ENCODE measurements around the gene MYL9. TPM values are rescaled to one million over a fixed set of nuclear protein-coding genes. Genes with fewer than 3 reads are reported as not detected.

Gene MYL9
- total and polyA plus RNA-seq, 7 donors = 23.1 to 86.6 (median 42.5) TPM

GRCh38 chr20:36584018-36584481 lies 42.7 kb downstream of the MYL9 start:
- no peak for TF ChIP-seq CTCF (IDR thresholded peaks at IDR 0.05)
- H3K27ac ChIP-seq = no peak overlapping the region
- DNase-seq (no peak), ATAC-seq (no peak)
- H3K9me3 ChIP-seq = no peaks in the 10 kb centered on the region
- H3K4me1 ChIP-seq = no peaks in the 10 kb centered on the region
- H3K27me3 ChIP-seq (ENCODE audit: insufficient read depth in 3 of 3, low read length in 2 of 3) = no peaks in the 10 kb centered on the region
- H3K36me3 ChIP-seq (ENCODE audit: insufficient read depth in 1 of 2, low read depth in 1 of 2) = peaks cover 0 to 7% of the 10 kb centered on the region in 2 donors
- 73 to 80% (median 79%) methylated on average over 2 of the region's 2 CpGs for WGBS, 3 donors
- intact Hi-C loops (cut with DNase I) = no loop called here
- no peak overlapping the region for H3K4me3 ChIP-seq

DNA sequence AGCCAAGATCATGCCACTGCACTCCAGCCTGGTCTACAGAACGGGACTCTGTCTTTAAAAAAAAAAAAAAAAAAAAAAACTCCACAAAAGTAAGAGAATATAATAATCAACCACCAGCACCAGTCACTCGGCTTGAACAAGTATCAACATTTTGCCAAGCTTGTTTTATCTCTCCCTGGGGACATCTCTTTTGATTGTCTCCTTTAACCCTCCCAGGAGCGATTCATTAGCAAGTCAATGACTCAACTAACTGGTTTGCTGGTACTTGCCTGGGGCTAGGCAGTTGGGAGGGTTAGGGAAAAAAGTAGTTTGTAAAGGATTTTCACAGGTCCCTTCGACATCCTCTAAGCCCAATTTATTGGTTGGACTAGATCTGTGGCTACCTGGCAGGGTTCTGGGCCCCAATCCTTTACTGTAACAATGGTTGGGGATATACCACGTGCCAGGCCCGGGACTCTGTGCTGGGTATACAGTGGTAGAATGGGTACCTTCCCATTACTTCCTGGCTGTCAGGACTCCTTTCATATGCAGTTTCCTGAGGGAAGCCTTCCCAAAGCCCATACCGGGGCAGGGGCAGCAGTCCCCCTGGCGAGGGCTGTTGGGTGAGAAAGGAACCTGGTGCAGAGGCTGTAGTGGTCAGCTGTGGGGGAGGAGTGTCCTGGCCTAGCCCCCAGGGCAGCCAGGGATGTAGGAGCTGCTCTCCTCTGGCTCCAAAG lies 44.2 kb downstream of the MYL9 start:
- DNase-seq = no peak
- Histone ChIP-seq H3K36me3 (ENCODE audit: insufficient read depth in 1 of 2, low read depth in 1 of 2) (peaks cover 0 to 7% of the 10 kb centered on the region in 2 donors), H3K4me3 (no peak overlapping the region), H3K9me3 (no peaks in the 10 kb centered on the region), H3K27me3 (ENCODE audit: insufficient read depth in 3 of 3, low read length in 2 of 3) (no peaks in the 10 kb centered on the region), H3K4me1 (no peaks in the 10 kb centered on the region), H3K27ac (no peak overlapping the region)
- no peak for ATAC-seq
- intact Hi-C loops (cut with DNase I) = no loop called here
- WGBS, 3 donors = 63 to 70% (median 70%) methylated on average over 8 of the region's 8 CpGs
- no peak for TF ChIP-seq CTCF (IDR thresholded peaks at IDR 0.05)

- intact Hi-C loops (cut with DNase I) = no loop called here
- no peak for DNase-seq
- TF ChIP-seq CTCF (IDR thresholded peaks at IDR 0.05) = no peak
- Histone ChIP-seq H3K27ac (no peak overlapping the region), H3K4me1 (no peaks in the 10 kb centered on the region), H3K27me3 (ENCODE audit: insufficient read depth in 3 of 3, low read length in 2 of 3) (no peaks in the 10 kb centered on the region), H3K9me3 (no peaks in the 10 kb centered on the region), H3K4me3 (no peak overlapping the region), H3K36me3 (ENCODE audit: insufficient read depth in 1 of 2, low read depth in 1 of 2) (peaks cover 0 to 5% of the 10 kb centered on the region in 2 donors)
- ATAC-seq = no peak
- WGBS, 3 donors = 62 to 76% (median 67%) methylated on average over 3 of the region's 3 CpGs
Observed at GRCh38 chr20:36587388-36588070, 46.2 kb downstream of the MYL9 start.

DNA sequence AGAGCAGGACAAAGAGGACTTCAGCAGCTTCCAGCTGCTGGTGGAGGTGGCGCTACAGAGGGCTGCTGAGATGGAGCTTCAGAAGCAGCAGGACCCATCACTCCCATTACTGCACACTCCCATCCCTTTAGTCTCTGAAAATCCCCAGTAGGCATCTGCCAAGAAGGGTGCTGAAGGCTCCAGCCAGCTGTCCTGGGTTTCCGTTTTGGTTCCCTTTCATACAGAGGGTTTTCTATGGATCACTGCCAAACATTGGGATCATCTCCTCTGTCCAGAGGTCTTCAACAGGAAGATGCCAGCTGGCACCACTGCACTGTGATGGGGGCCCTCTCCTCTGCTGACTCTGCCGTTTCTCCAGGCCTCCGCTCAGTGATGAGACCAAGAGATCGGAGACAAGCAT lies 50.0 kb downstream of the MYL9 start:
- no peak for DNase-seq
- Histone ChIP-seq H3K36me3 (ENCODE audit: insufficient read depth in 1 of 2, low read depth in 1 of 2) (no peaks in the 10 kb centered on the region), H3K4me1 (no peaks in the 10 kb centered on the region), H3K27ac (no peak overlapping the region), H3K27me3 (ENCODE audit: insufficient read depth in 3 of 3, low read length in 2 of 3) (no peaks in the 10 kb centered on the region), H3K4me3 (no peak overlapping the region), H3K9me3 (no peaks in the 10 kb centered on the region)
- ATAC-seq = no peak
- intact Hi-C loops (cut with DNase I) = loop anchor here (10.0 kb wide), 2 partner anchors 376 to 386 kb away; no protein-coding TSS in a partner anchor
- 61 to 80% (median 62%) methylated on average over 5 of the region's 5 CpGs for WGBS, 3 donors
- TF ChIP-seq CTCF (IDR thresholded peaks at IDR 0.05) = no peak

Data from psoas muscle (tissue), 8 donors.